Activated CD4-positive, alpha-beta T cell treated with anti-CD3 and anti-CD28 coated beads for 4 hours (primary cell): Measurements from ENCODE around the gene CEP170B.
"Not testable (repeated sequence)": the region's sequence is repeated elsewhere in the genome, so short reads cannot be mapped to it uniquely, and the experiment has no call there.

Source experiments
- DNase-seq, 2 donors: peaks; one replicate each; pipeline ENCODE4 v3.0.0-alpha.2; 2020

The CEP170B gene

DNA sequence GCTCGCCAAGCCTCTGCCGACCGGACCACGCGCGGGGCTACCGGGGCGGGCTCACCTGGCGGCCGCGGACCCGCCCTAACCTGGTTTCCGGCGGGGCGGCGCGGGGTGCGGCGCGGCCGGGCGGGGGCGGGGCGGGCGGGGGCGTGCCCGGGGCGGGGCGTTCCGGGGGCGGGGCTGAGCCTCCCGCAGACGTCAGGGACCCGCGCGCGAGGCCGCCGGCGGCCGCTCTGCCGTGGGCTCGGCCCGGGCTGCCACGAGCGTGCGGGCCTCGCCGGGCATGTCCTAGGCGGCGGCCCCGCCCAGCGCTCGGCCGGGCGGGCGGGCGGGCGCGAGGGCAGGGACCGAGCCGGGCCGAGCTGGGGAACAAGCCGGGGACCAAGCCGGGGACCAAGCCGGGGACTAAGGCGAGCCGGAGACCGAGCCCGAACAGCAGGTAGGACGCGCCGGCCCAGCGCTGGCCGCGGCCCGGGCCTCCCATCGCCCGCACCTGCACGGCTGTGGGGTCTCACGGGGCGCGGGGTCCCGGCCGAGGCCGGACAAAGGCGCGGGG, at the start of gene CEP170B:
CEP170B (plus strand) TSS at position 188 of the 550 bp plus-strand sequence. CDS start 3,183 bp downstream, outside the sequence.
- peak; percentile 31 to 62 for DNase-seq

DNA sequence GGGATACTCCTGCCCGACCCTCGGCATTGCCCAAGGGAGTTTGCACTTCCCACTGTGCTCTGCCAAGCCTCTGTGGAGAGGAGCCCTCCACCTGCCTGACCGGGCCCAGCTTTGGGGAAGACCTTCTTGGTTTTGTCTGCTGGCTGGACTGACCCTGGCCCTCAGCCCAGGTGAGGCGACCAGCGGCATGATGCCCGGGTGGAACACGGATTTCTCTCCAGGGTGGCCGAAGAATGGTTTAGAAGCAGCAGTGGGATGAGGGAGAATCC, 48.5 kb upstream of the CEP170B start:
- DNase-seq: no peak

DNA sequence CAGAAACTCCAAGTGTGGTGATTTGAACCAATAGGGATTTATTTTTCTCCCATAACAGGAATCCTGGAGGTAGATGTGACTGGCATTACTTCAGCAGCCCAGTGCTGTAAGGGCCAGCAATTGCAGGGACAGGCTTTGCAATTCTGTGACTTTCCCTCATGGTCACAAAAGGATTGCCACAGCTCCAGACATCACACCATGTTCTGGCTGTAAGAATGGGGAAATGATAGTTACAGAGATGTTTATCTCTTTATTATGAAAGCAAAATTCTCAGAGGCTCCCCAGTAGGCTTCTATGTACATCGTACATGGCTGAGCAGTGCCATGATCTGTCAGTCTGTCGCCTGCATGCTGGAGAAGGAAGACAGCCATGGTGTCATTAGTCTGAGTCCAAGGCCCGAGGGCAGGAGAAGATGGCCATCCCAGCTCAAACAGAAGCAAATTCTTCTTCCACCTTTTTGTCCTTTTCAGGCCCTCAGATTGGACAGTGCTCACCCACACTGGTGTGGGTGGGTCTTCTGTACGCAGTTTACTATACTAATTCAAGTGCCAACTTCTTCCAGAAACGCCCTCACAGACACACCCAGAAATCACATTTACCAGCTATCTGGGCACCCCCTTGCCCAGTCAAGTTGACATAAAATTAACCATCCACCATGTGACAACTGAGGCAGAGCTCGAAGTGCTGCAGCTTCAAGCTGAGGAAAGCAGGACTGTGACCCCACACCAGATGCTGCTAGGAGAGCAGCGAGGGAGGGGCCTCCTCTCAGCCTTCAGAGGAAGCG, 46.9 kb upstream of the CEP170B start:
- DNase-seq: no peak

DNA sequence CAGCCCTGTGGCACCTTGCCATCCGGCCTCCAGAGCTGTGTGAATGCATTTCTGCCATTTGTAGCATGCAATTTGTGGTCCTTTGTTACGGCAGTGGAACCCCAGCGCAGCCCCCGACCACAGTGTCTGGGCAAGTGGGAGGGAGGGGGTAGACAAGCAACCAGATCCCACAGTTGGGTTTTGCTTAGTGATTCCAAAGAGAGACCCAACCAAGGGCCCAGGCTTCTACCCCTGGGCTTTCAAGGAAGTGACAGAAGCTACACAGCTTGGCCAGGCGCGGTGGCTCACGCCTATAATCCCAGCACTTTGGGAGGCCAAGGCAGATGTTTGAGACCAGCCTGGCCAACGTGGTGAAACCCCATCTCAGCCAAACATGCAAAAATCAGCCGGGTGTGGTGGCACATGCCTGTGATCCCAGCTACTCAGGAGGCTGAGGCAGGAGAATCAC, 46.3 kb upstream of the CEP170B start:
- DNase-seq: no peak

DNA sequence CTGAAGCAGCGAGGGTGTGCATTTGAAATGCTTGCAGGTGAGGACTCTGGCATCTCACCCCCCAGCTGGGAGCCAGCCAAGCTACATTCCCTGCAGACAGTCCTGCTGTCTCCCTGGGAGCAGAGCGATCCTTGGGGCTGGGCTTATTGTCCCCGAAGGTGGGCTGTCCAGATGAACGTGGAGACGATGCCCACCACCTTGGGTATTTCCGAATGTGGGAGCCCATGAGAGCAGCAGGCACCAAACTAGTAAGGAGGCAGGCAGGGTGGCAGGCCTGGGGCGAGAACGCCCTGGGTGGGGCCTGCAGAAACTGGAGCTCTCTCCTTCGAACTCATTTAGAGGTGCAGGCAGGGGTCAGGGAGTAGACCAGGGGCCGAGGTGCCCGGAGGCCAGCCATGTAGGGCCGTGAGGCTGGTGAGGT, 45.7 kb upstream of the CEP170B start:
- no peak for DNase-seq

DNA sequence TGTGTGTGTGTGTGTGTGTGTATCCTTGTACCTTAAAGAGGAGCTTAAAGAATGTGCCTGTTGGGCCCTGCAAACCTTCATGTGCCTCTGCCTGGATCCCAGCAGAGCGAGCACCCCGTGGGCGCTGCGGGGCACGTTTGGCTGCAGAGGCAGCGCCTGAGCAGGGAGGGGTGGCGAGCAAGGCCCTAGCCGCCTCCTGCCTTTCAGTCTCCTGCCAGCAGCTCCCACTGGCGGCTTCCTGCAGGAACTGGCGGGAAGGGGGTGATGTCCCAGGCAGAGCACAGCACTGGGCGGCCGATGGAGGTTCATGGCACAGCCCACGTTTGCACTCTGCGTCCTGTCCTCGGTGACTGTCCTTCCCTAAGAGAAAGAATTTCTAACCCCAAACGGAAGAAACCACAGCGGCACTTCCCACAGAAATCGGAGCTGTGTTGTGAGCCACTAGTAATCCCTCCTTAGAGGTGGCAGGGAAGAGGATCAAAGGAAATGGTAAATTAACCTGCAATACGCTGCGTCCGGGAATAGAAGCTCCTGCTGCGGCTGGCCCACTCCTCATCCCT, 44.3 kb upstream of the CEP170B start:
- DNase-seq: no peak

DNA sequence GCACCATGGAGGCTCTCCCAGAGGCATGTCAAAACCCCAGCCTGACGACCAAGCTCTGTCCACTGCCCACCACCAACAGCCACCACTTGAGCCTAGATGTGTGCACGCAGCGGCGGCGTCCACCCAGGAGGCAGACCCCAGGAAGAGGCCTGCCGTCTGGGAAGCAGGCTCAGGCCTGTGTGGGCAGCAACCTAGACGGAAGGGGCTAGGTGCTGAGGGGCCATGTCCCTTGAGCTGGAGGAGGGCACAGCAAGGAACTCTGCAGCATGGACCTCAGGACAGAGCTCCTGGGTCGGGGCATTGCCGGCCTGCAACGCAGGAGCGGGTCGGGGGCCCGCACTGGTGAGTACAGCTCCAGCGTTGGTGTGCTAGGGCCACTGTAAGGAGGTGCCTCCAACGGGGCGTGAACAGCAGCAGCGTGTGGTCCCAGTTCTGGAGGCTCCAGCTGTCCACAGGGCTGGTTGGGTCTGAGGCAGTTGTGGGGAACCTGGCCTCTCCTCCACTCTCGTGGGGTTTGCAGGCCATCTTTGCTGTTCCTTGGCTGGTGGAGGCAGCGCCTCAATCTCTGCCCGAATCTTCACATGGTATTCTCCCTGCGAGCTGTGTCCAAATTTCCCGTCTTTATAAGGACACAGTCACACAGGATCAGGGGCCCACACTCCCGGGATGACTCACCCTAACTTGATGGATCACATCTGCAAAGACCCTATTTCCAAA, 43.7 kb upstream of the CEP170B start:
- DNase-seq: no peak

DNA sequence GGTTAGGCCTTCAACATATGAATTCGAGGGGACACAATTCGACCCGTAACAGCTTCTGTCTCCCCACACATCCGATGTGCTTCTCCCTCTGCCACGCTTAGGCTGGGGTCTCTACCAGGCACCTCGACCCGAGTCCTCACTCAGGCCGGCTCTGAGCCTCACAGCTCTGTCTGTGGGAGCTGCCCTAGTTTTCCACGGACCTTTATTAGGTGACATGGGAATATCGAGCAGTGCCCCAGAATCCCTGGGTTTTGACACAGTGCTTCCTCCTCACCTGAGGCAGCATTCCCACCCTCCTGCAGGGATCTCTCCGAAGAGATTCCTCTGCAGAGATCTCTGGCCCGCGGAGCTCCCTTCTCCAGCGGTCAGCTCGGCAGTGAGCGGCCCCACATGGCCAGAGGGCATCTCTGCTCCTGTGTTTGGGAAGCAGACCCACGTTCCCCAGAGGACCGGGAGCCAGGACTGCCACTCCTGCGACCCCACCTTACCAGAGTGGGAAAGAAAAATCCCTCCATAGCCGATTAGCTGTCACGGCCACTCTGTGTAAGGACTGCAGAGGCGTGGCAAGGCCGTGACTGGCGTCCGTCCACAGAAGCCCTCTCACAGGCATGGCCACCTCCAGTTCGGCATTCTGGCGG, 43.0 kb upstream of the CEP170B start:
- DNase-seq: no peak

DNA sequence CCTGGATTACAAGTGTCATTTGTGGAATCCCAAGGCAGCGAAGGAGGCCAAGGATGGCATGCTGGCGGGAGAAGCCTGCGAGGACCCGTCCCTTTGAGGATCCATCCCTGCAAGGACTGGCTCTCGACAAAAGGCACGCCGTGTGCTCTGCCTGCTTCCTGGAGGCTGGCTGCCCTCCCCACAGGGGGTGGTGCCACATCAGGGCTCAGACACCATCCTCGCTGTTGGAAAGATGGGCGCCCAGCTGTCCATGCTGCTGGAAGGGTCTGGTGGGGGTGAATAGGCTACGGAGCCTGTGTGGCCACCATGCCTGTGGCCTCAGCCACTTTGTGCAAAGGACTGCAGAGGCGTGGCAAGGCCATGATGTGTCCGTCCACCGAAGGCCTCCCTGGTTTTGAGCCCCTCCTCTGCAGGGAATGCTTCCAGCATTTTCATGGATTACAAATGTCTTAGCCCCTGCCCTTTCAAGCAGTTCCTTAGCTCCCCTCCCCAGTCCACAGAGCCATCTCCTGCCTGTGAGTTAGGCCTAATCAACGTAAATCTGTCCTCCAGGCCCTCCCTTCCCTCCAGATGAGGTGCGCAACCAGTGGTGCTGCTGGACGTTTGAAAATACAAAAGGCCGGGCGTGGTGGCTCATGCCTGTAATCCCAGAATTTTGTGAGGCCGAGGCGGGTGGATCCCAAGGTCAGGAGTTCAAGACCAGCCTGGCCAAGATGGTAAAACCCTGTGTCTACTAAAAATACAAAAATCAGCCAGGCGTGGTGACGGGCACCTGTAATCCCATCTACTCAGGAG, 42.0 kb upstream of the CEP170B start:
- DNase-seq: no peak

DNA sequence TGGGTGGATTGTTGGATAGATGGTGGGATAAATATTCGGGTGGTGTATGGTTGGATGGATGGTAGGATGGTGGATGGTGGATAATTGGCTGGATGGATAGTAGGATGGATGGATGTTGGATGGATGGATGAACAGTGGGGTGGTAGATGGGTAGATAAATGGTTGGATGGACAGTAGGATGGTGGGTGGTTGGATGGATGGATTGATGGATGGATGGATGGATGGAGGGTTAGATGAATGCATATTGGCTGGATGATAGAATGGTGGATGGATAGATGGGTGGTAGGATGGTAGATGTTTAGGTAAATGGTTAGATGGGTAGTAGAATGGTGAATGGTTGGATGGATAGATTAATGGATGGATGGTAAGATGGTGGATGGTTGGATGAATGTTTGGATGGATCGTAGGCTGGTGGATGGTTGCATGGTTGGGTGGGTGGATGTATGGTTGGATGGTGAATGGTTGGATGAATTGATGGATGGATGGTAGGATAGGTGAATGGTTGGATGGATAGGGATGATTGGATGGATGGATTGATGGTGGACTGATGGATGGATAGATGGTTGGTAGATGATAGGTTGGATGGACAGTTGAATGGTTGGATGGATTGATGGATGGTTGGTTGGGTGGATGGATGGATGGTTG, 40.6 kb upstream of the CEP170B start:
- no peak for DNase-seq

DNA sequence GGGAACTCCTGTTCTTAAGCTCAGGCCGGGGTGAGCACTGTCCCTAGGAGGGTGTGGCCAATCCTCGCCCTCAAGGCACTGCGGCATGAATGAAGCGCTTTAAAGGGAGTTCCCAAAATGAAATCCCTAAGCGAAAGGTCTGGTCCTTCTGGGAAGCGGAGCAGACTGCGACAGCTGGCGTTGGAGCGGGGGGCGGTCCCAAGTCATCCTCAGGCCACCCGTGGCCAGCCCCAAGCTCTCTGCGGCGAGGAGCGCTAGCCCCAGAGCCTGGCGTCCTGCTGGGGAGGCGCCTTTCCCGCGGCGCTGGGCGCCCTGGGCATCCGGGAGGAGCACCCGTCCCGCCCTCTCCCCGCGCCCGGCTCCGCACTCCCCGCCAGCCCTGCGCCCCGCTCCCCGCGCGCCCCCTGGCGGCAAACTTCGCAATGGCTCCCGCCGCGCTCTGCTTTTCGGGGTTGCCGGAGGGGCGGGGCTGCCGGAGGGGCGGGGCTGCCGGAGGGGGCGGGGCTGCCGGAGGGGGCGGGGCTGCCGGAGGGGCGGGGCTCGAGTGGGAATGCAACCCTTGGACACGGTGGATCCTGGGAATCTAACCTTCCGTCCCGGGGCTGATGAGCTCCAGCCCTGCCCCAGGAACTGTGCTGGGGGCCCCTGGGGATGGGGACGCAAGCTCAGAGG, 38.7 kb upstream of the CEP170B start:
- peak; percentile 89 to 96 for DNase-seq

DNA sequence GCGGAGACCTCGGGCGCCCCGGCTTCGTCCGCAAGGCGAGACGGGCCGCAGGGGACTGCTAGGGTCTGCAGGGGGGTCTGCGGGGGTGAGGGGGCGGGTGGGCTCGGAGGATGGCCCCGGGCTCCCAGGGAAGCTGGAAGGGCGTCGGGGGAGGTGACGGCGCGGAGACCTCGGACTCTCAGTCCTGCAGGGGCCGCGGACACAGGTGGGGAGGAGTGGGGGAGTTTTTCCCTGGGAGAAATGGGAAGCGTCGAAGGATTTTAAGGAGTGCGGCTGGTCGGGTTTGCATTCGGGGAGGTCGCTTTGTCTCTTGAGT, 38.2 kb upstream of the CEP170B start:
- no peak for DNase-seq

DNA sequence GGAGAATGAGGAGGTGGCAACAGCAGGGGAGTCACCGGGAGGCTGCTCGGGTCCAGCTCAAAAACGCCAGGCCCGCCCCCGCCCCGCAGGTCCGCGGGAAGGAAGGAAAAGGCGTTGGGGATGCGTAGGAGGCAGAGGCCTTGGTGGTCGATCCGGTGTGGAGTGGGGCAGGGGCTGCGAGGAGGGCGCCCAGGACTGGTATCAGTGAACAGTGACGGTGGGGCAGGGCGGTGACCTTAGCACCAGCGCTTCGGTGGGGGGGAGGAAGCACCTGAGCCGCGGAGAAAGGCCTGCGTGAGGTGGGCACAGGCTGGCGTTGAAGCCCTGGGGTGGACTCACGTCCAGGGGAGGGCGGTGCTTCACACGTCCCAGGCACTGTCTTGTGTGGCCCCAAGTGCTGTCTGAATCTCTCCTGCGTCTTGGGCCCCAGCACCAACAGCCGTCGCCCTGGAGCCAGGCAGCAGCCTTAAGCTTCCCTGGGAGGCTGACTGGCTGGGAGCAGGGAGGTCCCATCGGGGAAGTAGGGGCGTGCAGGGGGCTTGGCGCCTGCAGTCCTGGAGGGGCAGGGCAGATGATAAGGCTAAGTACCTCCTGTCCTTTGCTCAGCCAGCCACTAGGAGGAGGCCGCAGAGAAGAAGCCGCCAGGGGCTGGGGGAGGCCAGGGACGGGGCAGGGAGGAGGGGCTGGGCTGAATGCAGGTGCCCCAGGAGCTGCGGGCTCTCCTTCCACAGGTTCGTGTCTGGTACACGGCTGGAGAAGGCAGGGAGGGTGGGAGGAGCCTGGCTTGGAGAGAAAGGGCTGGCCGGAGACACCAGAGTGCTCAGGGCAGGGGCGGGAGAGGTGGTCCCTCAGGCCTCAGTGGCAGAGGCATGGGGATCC, 37.7 kb upstream of the CEP170B start:
- DNase-seq: peak; percentile 48 to 50

DNA sequence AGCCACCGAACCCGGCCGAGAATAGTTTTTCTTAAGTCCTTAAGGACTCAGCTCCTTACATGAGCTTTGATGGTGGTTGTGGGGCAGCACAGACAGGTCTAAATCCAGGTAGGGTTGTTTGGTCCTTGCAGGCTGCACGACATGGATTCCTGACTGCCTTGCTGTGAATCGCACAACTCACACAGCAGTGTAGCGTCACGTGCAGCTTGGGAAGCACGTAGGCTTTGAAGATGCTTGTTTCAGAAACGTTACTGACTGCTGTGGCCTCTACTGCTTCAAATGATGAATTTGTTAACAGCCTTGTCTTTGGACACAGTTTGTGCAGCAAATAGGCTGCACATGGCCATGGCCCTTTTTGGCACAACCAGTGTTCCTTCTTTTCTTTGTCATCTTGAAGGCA, 34.3 kb upstream of the CEP170B start:
- no peak for DNase-seq

DNA sequence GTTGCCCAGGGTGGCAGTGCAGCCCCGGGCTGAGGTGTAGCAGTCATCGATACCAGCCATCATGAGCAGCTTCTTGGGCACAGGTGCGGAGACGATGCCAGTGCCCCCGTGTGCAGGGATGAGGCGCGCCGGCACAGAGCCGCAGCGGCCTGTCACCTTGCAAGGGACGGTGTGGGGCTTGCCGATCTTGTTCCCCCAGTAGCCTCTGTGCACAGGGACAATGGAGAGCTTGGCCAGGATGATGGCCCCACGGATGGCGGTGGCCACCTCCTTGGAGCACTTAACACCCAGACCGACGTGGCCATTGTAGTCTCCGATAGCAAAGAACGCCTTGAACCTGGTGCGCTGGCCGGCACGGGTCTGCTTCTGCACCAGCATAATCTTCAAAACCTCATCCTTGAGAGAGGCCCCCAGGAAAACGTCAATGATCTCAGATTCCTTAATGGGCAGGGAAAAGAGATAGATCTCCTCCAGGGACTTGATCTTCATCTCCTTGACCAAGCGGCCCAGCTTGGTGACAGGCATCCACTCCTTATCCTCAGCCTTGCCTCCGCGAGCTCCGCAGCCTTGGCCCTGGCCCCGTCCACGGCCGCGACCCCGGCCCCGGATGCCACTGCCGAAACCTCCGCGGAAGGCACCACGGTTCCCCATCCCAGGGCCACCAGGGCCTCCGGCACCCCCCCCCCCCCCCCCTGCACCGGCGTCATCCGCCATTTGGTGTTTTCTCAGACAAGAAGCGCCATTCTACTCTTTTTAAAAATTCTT, 28.7 kb upstream of the CEP170B start:
- not testable (repeated sequence) for DNase-seq

DNA sequence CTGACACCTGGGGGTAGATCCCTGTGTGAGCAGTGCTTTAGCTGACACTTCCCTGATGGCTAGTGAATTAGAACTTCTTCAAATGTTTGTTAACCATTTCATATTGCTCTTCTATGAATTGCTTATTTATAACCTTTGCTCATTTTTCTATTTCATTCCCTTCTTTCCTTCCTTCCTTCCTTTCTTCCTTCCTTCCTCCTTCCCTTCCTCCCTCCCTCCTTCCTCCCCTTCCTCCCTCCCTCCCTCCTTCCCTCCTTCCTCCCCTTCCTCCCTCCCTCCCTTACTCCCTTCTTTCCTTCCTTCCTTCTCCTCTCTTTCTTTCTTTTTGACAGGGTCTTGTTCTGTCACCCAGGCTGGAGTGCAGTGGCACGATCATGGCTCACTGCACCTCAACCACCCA, 23.3 kb upstream of the CEP170B start:
- no peak for DNase-seq

DNA sequence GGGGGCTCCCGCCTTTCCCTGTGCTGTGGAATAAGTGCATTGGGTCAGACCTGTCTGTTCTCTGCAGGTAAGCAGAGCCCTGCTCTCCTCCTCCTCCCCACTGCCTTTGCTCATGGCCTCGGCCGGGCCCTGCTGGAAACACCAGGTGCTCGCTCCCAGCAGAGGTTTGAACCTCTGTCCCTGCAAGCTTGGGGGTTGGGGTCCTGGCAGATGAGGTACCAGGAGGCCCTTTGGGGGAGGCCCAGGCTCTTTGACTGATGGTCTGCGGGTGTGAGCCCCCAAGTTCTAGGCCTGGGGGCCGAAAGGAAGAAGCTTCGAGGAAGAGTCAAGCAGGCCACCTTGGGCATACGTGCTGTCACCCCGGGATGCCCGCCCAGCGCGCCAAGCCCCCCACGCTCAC, 22.1 kb upstream of the CEP170B start:
- DNase-seq: no peak

DNA sequence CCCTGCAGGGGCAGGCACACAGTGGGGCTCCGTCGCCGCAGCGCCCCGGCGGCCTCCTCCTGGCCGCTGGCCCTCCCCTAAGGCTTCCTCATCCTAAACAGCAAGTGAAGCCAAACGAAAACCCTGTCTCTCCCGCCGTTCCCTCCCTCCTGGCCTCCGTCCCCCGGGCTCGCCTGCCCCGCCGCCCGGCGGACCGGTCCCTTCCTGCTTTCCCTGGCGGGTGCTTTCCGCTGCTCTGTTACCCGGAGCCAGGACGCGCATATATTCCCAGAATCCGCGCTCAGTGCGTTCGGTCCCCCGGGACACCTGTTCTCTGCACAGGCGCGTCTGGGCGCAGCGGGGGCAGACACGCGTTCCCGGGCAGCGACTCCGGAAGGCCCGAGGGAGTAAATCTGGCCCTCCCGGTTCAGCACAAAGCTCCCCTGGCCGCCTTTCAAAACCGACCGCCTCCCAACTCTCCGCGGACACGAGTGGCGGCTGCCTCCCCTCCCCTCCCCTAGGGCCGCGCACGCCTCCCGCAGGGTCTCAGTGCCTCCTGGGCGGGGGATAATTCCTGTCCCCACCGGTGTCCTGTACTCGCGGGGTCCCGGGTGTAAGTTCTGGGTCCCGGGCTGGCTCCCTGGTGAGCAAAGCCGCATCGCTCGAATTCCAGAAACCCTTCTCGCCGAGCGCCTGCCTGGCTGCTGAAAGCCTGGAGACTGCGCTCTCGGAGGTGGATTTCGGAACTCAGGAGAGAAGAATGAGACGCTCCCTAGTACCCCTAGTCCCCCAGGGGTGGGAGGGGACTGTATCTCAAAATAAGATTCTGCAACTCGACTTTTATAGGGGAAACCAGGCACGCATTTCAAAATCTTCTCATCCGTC, 21.4 kb upstream of the CEP170B start:
- DNase-seq: no peak
